ACHN (cell line): ENCODE results near the gene TMEM255B.
A peak's percentile ranks its signal among the peaks of the same experiment; 100 is the strongest.
"Not testable (repeated sequence)": the region's sequence is repeated elsewhere in the genome, so short reads cannot be mapped to it uniquely, and the experiment has no call there.

ENCODE experiments used
- DNase-seq: peaks from one replicate; pipeline ENCODE4 v3.0.0-alpha.2; 2015
- in situ Hi-C: cut with HindIII; loops from 2 replicates; pipeline ENCODE4 v1.10.0; 2017; ENCODE audit warnings: low sequenced_read_pairs, low pct_ligation_motif_present, low pct_unique_long_range_greater_than_20kb

TMEM255B gene

GRCh38 chr13:113819341-113819730 is 60.3 kb downstream of the TMEM255B start:
- DNase-seq: no peak
- in situ Hi-C loops: no loop called here

- no peak for DNase-seq
These were observed 61.0 kb downstream of the TMEM255B start for GRCh38 chr13:113819731-113820715.

DNA sequence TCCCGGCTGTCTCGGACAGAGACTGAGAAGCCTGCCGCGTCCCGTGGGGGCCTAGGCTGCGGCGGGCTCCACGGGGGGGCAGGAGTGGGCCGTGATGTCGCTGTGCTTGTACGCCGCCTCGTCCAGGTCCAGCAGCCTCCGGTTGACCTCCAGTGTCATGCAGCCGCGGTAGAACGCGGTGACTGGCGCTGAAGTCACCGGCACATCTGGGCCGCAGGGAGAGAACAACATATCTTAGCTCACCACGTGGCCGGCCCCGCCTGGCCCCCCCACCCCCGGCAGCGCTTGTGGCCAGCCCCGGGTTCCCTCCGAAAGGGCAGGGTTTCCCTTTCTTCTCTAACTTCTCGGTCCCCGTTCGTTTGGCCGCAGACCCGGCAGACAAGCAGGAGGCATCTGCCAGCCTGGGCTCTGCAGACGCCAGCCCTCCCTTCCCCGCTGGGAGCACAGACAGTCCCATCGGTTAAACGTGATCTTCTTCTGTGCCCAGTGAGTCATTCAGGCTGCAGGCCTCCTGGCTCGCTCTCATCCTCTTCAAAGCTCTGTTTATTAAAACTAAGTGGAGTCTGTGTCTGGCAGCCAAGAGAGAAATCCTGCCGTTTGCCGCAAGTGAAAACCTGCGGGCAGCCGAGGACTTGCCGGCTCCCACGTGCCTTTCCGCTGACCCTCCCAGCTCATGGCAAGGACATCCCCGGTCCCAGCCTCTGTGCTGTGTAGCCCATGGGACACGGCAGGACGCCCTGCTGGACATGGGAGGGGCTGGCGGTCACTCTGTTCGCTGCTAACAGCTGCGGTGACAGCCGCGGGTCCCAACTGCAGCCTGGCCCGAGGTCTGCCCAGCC is 62.0 kb downstream of the TMEM255B start:
- peak; percentile 91 for DNase-seq
- in situ Hi-C loops: no loop called here

More at GRCh38 chr13:113819731-113820715, 61.0 kb downstream of the TMEM255B start:
- in situ Hi-C loops: no loop called here

- in situ Hi-C loops: no loop called here
- DNase-seq: no peak
These were observed 62.8 kb downstream of the TMEM255B start for GRCh38 chr13:113821847-113822246.

GRCh38 chr13:113822266-113822665 is 63.2 kb downstream of the TMEM255B start:
- in situ Hi-C loops: no loop called here

DNA sequence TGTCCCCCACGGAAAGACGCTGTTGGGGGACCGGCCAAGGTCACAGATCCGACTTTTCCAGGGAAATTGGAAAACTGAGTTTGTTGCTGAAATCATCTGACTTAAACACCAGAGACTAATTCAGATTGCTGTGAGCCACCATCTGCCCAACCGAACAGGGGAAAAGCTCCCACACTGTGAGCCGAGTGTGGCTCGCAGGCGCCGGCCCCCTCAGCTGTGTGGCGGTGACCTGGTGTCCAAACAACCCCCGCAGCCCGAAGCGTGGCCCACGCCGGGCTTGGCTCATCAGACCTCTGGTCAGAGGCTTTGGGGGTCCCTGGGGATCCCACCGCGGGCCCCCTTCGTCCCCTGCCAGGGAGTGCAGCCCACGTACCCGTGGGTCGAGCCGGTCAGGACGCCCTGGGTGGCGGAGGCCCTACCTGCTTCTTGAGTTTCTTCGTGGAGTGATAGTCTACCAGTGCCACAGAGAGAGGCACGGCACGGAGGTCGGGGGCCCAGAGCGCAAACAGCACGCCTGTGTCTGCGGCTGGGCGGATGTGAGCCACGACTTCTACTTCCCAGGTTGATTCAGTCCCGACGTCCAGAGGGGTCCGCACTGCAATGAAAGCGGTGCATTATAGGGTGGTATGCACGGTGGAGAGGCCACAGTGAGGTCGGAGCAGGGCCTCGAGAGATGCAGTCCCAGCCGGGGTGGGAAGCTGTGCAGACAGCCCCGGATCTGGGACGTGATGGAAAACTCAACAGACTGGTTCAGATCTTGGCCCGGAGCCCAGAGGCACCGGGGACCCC is 64.1 kb downstream of the TMEM255B start:
- in situ Hi-C loops: no loop called here

More at GRCh38 chr13:113822266-113822665, 63.2 kb downstream of the TMEM255B start:
- no peak for DNase-seq

DNA sequence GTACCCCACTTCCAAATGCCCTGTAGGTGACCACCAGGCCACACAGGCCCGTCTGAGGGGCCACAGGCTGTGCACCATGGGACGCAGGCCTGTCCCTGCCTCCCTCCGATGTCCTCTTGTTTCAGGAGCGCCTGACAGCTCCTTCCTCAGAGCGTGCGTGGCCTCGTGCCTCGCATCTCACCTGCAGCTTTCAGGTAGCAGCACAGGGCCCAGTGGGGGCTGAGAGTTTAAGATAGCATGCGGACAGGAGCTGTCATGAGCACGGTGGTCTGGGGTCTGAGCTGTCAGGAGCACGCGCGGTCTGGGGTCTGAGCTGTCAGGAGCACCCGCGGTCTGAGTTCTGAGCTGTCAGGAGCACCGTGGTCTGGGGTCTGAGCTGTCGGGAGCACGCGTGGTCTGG is 64.7 kb downstream of the TMEM255B start:
- no peak for DNase-seq
- in situ Hi-C loops: no loop called here

More for the DNA sequence above, 64.1 kb downstream of the TMEM255B start:
- DNase-seq: no peak

DNA sequence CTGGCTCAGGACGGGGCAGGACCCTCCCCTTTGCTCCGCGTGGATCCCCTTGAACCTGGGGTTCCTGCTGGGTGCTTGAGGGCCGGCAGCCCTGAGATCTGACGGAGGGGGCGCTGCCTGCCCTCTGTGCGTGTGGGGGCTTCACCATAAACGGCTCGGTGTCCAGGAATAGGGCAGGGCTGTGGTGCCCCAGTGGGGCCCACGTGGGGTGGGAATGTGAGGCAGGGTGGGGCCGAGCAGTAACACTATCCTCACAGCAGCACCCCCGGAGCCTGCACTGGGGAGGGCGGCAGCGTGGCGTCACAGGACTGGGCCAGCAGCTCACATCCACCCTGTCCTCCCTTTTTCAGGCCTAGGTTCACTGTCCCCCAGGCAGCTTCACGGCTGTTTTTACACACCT is 66.8 kb downstream of the TMEM255B start:
- no peak for DNase-seq
- in situ Hi-C loops: no loop called here

- in situ Hi-C loops, DNase-seq: not testable (repeated sequence)
These were observed 67.4 kb downstream of the TMEM255B start for GRCh38 chr13:113826446-113826845.

GRCh38 chr13:113827021-113827420 is 68.0 kb downstream of the TMEM255B start:
- in situ Hi-C loops: no loop called here
- DNase-seq: no peak

DNA sequence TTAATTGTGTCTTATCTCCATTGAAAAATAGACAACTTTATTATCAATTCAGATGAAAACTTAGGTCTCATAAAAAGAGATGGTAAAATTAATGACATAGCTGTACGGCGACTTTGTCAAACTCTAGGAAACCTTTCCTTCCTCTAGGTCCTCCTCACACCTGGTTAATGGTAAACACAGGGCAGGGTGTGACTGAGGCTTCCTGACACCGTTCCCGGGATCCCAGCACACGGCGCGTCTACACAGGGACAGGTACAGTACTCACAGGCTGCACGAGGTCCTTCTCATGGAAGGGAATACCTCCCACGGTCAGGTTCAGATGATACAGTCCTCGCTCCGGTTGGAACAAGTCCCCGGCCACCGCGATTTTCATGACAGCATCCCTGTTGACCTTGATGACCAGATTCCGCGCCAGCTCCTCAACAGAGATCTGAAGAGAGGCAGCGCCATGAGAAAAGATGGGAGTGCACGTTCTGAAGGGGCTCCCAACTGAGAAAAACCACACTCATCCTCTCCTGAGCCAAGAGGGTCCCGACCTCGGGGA is 69.3 kb downstream of the TMEM255B start:
- no peak for DNase-seq
- in situ Hi-C loops: no loop called here

DNA sequence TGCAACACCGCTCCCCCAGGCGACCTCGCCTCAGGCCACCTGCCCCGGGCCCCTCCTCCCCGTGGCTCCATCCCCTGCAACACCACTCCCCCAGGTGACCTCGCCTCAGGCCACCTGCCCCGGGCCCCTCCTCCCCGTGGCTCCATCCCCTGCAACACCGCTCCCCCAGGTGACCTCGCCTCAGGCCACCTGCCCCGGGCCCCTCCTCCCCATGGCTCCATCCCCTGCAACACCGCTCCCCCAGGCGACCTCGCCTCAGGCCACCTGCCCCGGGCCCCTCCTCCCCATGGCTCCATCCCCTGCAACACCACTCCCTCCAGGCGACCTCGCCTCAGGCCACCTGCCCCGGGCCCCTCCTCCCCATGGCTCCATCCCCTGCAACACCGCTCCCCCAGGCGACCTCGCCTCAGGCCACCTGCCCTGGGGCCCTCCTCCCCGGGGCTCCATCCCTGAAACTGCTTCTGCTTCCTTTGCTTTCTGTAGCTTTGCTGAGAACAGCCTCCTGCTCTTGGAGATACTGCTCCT is 71.5 kb downstream of the TMEM255B start:
- in situ Hi-C loops, DNase-seq: not testable (repeated sequence)

- in situ Hi-C loops: no loop called here
- no peak for DNase-seq
These were observed 72.0 kb downstream of the TMEM255B start for GRCh38 chr13:113831061-113831460.

DNA sequence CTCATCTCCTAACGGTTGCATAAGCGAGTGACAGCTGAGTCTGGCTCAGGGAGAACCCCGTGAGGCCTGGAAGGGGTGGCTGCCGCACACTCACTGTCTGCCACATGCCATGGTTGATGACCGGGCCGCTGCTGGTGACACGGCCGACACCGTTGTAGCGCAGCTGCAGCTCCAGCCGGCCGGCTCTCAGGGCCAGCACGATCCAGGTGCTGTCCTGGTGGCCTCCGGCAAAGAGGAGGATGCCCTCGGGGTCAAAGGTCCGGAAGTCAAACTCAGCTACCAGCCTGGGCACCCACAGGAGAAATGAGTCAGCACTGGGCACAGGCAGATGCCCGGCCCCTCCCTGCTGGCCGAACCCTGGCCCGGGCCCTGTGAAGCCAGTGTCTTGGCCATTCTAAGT is 73.2 kb downstream of the TMEM255B start:
- in situ Hi-C loops: no loop called here
- peak; percentile 50 for DNase-seq

DNA sequence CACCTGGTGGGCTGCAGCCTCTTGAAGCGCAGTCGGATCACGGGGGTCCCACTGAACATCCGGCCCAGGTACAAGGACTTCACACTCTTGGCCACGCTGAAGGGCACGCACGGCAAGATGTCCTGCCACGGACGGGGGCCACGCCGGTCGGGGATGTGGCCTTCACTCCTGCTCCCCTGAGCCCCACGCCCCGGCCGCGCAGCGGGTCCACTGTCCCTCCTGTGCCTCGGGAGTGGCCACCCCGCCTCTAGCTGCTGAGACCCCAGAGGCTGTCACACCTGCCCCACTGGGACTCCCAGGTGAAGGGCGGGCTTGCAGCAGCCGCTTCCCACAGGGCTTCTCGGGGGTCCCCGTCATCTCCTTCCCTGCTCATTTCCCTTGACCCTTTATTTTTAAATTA is 73.6 kb downstream of the TMEM255B start:
- in situ Hi-C loops: no loop called here
- DNase-seq: no peak

DNA sequence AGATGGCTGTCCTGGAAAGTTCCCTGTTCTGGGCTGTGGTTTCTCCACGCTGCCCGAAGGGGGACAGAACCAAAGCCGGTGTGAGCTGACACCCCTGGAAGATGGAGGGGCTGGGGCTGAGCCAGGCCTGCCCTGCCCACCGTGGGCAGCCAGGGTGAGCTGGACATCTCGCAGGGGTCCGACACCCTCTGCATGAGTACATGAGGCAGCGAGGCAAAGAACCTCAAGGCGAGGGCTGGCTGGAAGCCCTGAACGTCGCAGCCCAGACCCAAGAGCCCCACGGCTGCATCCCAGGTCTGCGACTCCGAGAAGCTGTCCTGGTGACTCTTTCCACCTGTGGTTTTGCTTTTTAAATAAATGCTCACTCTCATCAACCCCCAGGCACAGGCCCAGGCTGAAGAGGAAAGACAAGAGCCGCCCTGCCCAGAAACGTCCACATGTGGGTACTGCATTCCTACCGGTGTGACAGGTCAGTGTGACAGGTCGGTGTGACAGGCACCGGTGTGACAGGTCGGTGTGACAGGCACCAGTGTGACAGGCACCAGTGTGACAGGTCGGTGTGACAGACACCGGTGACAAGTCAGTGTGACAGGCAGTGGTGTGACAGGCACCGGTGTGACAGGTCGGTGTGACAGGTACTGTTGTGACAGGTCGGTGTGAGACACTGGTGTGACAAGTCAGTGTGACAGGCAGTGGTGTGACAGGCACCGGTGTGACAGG is 74.2 kb downstream of the TMEM255B start:
- DNase-seq: no peak
- in situ Hi-C loops: no loop called here

GRCh38 chr13:113834006-113834405 is 75.0 kb downstream of the TMEM255B start:
- in situ Hi-C loops, DNase-seq: not testable (repeated sequence)
